Subcutaneous adipose tissue (tissue), 4 donors: Measurements from ENCODE around the gene USP49. TPM values are rescaled to one million over a fixed set of nuclear protein-coding genes. Genes with fewer than 3 reads are reported as not detected.

Experiments
- total RNA-seq, 4 donors: library from RNA; depleted of rRNA; stranded (reverse); fragments of >200 nt; gene quantifications; one replicate each; pipeline ENCODE4 v1.1.0, GENCODE V29; 2016
- TF ChIP-seq, protein P1 (sequence below): fragments of 450-650 bp; IDR thresholded peaks from one replicate; pipeline ENCODE4 v1.5.1; 2016; ENCODE audit warnings: low read depth, mild to moderate bottlenecking, control low read depth, antibody characterized with exemption, moderate library complexity

Gene USP49
- total RNA-seq, 4 donors from 2014 or later = 4.1 to 7.8 (median 5.7) TPM

DNA sequence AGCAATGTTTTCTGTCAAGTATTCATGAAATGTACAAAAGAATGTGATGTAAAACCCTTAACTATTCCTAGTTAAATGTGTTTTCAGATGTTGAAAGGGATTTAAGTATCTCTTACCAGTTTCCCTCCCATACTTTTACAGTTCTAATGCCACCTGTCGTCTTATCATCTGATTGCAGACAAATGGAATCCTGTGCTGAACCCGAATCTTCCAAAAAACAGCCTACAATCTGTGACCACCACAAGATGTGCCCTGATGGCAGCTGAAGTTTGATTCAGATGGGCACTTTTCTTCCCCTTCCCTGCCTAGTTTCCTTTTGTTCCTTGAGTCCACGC lies 105.8 kb downstream of the USP49 start:
- TF ChIP-seq, protein P1, sequence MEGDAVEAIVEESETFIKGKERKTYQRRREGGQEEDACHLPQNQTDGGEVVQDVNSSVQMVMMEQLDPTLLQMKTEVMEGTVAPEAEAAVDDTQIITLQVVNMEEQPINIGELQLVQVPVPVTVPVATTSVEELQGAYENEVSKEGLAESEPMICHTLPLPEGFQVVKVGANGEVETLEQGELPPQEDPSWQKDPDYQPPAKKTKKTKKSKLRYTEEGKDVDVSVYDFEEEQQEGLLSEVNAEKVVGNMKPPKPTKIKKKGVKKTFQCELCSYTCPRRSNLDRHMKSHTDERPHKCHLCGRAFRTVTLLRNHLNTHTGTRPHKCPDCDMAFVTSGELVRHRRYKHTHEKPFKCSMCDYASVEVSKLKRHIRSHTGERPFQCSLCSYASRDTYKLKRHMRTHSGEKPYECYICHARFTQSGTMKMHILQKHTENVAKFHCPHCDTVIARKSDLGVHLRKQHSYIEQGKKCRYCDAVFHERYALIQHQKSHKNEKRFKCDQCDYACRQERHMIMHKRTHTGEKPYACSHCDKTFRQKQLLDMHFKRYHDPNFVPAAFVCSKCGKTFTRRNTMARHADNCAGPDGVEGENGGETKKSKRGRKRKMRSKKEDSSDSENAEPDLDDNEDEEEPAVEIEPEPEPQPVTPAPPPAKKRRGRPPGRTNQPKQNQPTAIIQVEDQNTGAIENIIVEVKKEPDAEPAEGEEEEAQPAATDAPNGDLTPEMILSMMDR = no peak

DNA sequence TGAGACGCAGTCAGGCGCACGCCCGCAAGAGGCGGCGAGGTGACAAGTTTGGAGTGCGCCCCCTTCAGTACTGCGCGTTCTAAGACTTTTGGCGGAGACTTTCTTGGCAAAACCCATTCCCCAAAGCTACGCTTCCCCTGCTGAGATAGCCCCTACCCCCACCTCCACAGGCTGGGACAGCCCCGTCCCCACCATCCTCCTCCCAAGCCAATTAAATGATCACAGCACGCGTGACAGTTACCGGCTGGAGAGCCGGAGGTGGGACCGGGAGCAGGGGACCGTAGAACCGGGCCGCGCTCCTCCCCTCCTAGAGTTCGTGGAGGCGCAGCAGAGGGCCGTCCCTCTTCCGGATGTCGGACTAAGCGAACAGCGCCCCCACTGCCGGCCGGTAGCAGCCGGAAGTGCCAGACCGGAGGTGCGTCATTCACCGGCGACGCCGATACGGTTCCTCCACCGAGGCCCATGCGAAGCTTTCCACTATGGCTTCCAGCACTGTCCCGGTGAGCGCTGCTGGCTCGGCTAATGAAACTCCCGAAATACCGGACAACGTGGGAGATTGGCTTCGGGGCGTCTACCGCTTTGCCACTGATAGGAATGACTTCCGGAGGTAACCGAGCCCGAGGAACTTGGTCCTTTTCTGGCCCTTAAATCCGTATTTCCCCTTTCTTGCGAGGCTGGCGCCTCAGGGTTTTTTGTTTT lies 107.8 kb downstream of the USP49 start, which contains the start of gene TOMM6:
Gene TOMM6, plus strand, starts transcription at position 476 of the 699 bp plus-strand sequence. Its CDS starts 4 bp downstream, at position 480.
- TF ChIP-seq, protein P1 = no peak

DNA sequence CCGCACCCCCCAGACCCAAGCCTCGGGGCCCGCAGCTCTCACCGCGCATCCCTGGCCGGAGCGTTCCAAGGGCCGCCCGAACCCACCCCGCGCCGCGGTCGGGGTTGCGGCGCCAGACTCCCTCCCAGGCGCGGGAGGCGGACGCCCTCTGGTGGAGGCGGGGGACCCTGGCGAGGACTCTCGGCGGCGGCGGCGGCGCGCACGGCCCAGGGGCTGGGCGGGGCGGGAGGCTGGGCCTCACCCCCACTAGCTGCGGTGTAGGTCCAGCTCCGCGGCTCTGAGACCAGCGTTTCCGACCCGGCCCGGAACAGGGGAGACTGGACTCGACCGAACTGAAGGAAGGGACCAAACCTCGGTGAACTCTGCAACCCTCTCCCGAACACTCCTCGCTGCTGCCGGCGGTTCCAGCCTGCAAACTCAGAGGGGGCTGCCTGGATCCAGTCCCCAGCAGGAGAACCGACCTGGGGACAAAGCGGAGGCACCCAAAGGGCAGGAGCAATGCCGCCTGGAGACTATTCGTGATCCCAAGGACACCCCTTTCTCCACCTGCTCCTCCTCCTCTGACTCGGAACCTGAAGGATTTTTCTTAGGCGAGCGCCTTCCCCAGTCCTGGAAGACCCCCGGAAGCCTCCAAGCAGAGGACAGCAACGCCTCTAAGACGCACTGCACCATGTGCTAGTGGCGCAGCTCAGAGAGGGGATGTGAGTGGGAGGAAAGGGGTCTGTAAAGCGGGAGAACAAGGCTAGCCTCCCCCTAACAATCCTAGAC lies 108.5 kb downstream of the USP49 start:
- TF ChIP-seq, protein P1 = no peak

DNA sequence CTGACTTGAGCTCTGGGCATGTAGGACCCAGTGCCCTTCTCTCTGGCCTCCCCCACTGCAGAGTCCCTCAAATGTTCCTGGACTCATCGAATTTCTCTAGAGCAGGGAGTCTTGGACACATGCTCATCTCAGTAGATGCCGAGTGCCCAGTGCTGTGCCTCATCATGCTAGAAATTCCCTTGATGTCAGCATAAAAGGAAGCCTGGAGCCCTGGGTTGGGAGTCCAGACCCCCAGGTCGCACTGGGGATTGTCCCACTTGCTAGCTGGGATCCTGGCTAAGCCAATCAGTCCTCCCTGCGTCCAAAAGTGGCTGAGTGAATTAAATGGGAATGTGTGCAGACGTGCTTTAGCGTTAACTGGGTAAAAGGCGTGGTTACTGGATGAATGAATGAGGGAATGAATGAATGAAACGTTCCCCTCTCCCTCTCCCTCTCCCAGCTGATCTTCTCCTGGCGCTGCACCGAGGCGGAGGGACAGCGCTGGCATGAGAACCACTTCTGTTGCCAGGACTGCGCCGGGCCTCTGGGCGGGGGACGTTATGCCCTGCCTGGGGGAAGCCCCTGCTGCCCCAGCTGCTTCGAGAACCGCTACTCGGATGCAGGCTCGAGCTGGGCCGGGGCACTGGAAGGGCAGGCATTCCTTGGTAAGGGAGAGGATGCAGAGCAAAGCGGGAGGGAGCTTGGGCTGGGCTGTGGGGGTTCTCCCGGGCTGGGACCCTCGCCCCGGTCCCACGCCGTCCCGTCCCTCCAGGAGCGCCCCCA lies 109.3 kb downstream of the USP49 start:
- TF ChIP-seq, protein P1 = no peak

DNA sequence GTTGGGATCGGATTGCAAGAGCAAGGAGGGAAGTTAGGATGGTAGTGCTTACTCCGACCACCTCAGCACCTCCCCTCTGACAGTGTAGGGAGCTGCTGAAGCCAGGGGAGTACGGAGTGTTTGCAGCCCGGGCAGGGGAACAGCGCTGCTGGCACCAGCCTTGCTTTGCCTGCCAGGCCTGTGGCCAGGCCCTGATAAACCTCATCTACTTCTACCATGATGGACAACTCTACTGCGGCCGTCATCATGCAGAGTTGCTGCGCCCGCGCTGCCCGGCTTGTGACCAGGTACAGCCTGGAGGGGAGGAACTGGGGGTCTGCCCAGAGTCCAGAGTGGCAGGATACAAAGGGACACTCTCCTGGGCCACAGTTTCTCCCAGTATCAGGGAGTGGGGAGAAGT lies 109.9 kb downstream of the USP49 start:
- TF ChIP-seq, protein P1 = no peak

DNA sequence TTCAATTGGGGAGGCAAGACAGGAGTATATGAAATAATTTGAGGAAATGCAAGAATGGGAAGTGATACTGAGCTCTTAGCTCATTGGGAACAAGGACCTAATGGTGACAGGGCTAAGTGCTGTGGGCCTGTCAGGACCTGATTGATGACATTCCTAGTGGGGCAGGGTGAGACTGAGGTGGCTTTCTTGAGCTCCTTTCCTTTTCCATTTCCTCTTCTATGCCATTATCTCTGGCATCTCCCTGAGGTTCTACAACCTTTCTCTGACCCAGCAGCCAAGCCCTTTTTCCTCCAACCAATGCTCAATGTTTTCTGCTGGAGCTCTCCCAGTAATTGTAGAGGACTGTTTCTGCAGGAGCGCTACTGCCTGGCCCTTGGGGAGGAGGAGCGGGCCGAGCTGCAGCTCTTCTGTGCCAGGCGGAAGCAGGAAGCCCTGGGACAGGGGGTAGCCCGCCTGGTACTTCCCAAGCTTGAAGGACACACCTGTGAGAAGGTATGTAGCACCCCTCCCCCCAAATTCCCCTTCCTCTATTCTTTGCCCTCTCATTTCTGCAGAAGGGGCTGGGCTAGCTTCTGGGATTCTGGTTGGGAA lies 110.5 kb downstream of the USP49 start:
- TF ChIP-seq, protein P1 = no peak
